CD4-positive, alpha-beta memory T cell (primary cell): ENCODE results near the gene MIEN1. TPM values are rescaled to one million over a fixed set of nuclear protein-coding genes. Genes with fewer than 3 reads are reported as not detected.

Experiments
- CTCF ChIA-PET: fragments of 350-600 bp; sonication (Branson Sonifier 250); formaldehyde crosslinking; loops from one replicate; lab custom pipeline; 2021; ENCODE audit warnings: inconsistent platforms; ENCODE audit not compliant: partially characterized antibody; lab: Charles Lee
- POLR2A ChIA-PET: fragments of 350-600 bp; sonication (Branson Sonifier 250); formaldehyde crosslinking; loops from one replicate; lab custom pipeline; 2021; ENCODE audit not compliant: partially characterized antibody; lab: Charles Lee
- DNase-seq, 5 donors: peaks; one replicate each; pipeline versions ENCODE4 v3.0.0 to v3.0.0-alpha.2; 2020 to 2022; ENCODE audit warnings: mixed read lengths in 1 of 5
- H3K27ac ChIP-seq: one replicate; pipeline ENCODE4 v1.7.0; 2013; ENCODE audit warnings: low read depth, low read length
- H3K27me3 ChIP-seq: 2 replicates; pipeline ENCODE4 v1.7.0; 2013; ENCODE audit warnings: mild to moderate bottlenecking, low read length, moderate library complexity; ENCODE audit not compliant: insufficient read depth
- H3K36me3 ChIP-seq: 2 replicates; pipeline ENCODE4 v1.7.0; 2013; ENCODE audit warnings: mild to moderate bottlenecking, low read length, moderate library complexity; ENCODE audit not compliant: insufficient read depth
- H3K4me1 ChIP-seq: 2 replicates; pipeline ENCODE4 v1.7.0; 2013; ENCODE audit warnings: mild to moderate bottlenecking, low read length, moderate library complexity; ENCODE audit not compliant: insufficient read depth
- H3K4me3 ChIP-seq, 2 donors: one replicate each; pipeline ENCODE4 v1.7.0; 2013; ENCODE audit warnings: low read length in 2 of 2, mild to moderate bottlenecking in 1 of 2
- H3K9me3 ChIP-seq, 2 donors: one replicate each; pipeline ENCODE4 v1.7.0; 2013; ENCODE audit warnings: low read length in 2 of 2, control low read depth in 1 of 2; ENCODE audit not compliant: control insufficient read depth in 1 of 2
- H3K27ac Mint-ChIP-seq, 7 donors: one replicate each; pipeline ENCODE4 v1.8.0; 2020 to 2021; ENCODE audit warnings: mixed read lengths in 7 of 7, mild to moderate bottlenecking in 6 of 7, inconsistent platforms in 3 of 7, moderate library complexity in 3 of 7
- H3K27me3 Mint-ChIP-seq, 2 donors: one replicate each; pipeline ENCODE4 v1.8.0; 2020 to 2021; ENCODE audit warnings: mixed read lengths in 2 of 2
- H3K36me3 Mint-ChIP-seq, 2 donors: one replicate each; pipeline ENCODE4 v1.8.0; 2020 to 2021; ENCODE audit warnings: mixed read lengths in 2 of 2, inconsistent platforms in 1 of 2, mild to moderate bottlenecking in 1 of 2
- H3K4me1 Mint-ChIP-seq, 4 donors: one replicate each; pipeline ENCODE4 v1.8.0; 2020 to 2021; ENCODE audit warnings: mixed read lengths in 4 of 4, mild to moderate bottlenecking in 1 of 4
- H3K4me3 Mint-ChIP-seq, 8 donors: one replicate each; pipeline ENCODE4 v1.8.0; 2020 to 2021; ENCODE audit warnings: mixed read lengths in 8 of 8, mild to moderate bottlenecking in 7 of 8, moderate library complexity in 6 of 8, inconsistent platforms in 3 of 8
- H3K9me3 Mint-ChIP-seq, 8 donors: one replicate each; pipeline ENCODE4 v1.8.0; 2020 to 2021; ENCODE audit warnings: mixed read lengths in 8 of 8, mild to moderate bottlenecking in 5 of 8, inconsistent platforms in 3 of 8, moderate library complexity in 1 of 8
- intact Hi-C: fragments of 100-400 bp; cut with micrococcal nuclease; formaldehyde crosslinking; loops from one replicate; pipeline ENCODE4 v1.15.1; 2023
- polyA plus RNA-seq, 2 donors: library from polyadenylated mRNA; unstranded; fragments of 300-500 nt; fragmentation: Illumina TruSeq; gene quantifications; one replicate each; pipeline ENCODE4 v1.2.3, GENCODE V29; 2021
- total RNA-seq, 2 experiments: library from RNA; stranded (reverse); gene quantifications; one replicate each; pipeline ENCODE4 v1.2.3, GENCODE V29; 2021

Gene MIEN1
- total and polyA plus RNA-seq, 4 experiments from 2014 or later: 35.8 to 96.6 (median 63.3) TPM

DNA sequence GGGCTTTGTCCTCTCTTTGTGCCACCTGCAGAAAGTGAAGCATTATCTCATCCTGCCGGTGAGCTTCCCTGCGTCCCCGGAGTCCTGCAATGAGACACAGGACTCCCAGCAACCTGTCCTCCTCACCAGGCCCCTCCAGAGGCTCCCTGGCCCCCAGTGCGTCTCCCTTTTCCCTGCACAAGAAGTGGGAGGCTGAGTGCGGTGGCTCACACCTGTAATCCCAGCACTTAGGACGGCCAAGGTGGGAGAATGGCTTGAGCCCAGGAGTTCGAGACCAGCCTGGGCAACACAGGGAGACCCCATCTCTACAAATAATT lies 15.8 kb upstream of the MIEN1 start:
- POLR2A ChIA-PET: no interaction called here
- no peak overlapping the region for H3K4me3 ChIP-seq
- no peaks in the 10 kb centered on the region for H3K4me1 ChIP-seq
- CTCF ChIA-PET: interaction anchor here (2.1 kb wide), 1 partner anchor 15 kb away, joined by 7 read pairs; the partner anchor contains the start of gene MIEN1
- peaks cover 0 to 2% of the 10 kb centered on the region in 2 donors for H3K27me3 Mint-ChIP-seq
- DNase-seq: no peak
- no peaks in the 10 kb centered on the region for H3K36me3 ChIP-seq
- no peak overlapping the region for H3K4me3 Mint-ChIP-seq
- H3K9me3 Mint-ChIP-seq: peaks cover 0 to 3% (median 0%) of the 10 kb centered on the region in 8 donors
- H3K27ac ChIP-seq: no peak overlapping the region
- no peaks in the 10 kb centered on the region for H3K4me1 Mint-ChIP-seq
- no peaks in the 10 kb centered on the region for H3K9me3 ChIP-seq
- intact Hi-C loops: no loop called here
- no peak overlapping the region for H3K27ac Mint-ChIP-seq
- no peaks in the 10 kb centered on the region for H3K36me3 Mint-ChIP-seq
- H3K27me3 ChIP-seq: no peaks in the 10 kb centered on the region

- Mint-ChIP-seq H3K4me3 (no peak overlapping the region), H3K9me3 (peaks cover 0 to 3% (median 0%) of the 10 kb centered on the region in 8 donors), H3K27me3 (peaks cover 2 to 4% of the 10 kb centered on the region in 2 donors), H3K27ac (peak overlapping the region in 1 of 7 donors; percentile 75), H3K4me1 (no peaks in the 10 kb centered on the region), H3K36me3 (no peaks in the 10 kb centered on the region)
- no peak for DNase-seq
- CTCF ChIA-PET: interaction anchor here (2.1 kb wide), 1 partner anchor 15 kb away, joined by 7 read pairs; the partner anchor contains the start of gene MIEN1
- H3K27ac ChIP-seq: no peak overlapping the region
- intact Hi-C loops: no loop called here
- no peak overlapping the region for H3K4me3 ChIP-seq
- H3K27me3 ChIP-seq: no peaks in the 10 kb centered on the region
- no peaks in the 10 kb centered on the region for H3K9me3 ChIP-seq
- no peaks in the 10 kb centered on the region for H3K36me3 ChIP-seq
- no peaks in the 10 kb centered on the region for H3K4me1 ChIP-seq
- POLR2A ChIA-PET: no interaction called here
These were observed 15.2 kb upstream of the MIEN1 start for GRCh38 chr17:39745335-39746144.

DNA sequence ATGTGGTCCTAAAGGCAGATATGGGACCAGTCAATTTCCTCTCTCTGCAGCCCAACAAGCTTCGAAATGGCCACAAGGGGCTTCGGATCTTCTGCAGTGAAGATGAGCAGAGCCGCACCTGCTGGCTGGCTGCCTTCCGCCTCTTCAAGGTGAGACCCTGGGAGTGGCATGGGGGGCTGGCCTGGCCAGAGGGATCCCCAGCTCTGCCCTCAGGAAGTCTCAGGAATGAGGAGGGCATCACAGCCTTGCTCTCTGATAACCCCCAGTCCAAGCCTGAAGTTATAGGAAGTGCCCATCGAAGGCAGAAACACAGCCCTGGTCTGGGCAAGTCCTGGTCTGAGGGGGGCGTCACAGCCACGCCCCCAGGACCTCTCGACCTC lies 14.5 kb upstream of the MIEN1 start:
- Mint-ChIP-seq H3K36me3 (no peaks in the 10 kb centered on the region), H3K9me3 (peaks cover 0 to 3% (median 0%) of the 10 kb centered on the region in 8 donors)
- no peak overlapping the region for H3K4me3 ChIP-seq

DNA sequence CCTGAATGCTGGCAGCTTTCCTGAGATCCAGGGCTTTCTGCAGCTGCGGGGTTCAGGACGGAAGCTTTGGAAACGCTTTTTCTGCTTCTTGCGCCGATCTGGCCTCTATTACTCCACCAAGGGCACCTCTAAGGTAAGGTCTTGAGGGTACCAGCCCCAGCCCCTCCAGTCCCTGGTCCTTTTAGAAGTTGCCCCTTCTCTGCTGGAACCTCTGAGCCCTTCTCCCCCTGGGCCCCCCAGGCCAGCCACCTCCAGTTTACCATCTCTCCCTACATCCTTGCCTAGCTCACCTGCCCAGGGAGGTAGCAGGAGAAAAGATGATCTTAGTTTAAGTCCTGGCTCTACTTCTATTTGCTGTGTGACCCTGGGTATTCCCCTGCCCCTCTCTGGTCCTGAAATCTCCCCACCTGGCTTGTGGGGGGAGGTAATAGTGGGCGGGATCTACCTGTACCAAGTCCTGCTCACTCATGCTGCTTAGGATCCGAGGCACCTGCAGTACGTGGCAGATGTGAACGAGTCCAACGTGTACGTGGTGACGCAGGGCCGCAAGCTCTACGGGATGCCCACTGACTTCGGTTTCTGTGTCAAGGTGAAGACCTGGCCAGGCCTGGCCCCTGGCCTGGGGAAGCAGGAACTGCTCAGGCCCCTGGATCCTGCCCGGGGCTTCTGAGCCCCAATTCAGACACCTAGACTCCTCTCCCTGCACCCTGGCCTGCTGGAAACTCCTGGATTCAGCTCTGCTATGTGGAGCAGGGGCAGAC lies 13.9 kb upstream of the MIEN1 start:
- no peak overlapping the region for H3K27ac ChIP-seq
- DNase-seq: no peak
- no peaks in the 10 kb centered on the region for H3K36me3 Mint-ChIP-seq
- H3K36me3 ChIP-seq: no peaks in the 10 kb centered on the region
- no peak overlapping the region for H3K4me3 Mint-ChIP-seq
- CTCF ChIA-PET: interaction anchor here (1.1 to 1.4 kb wide), 2 partner anchors 19 to 121 kb away, joined by 3 to 4 read pairs; no protein-coding TSS in a partner anchor
- H3K4me1 Mint-ChIP-seq: peaks cover 0 to 5% (median under 1%) of the 10 kb centered on the region in 4 donors
- POLR2A ChIA-PET: interaction anchor here (1.0 kb wide), 1 partner anchor 9 kb away, joined by 3 read pairs; no protein-coding TSS in a partner anchor
- H3K27me3 ChIP-seq: no peaks in the 10 kb centered on the region
- peaks cover 2 to 9% of the 10 kb centered on the region in 2 donors for H3K27me3 Mint-ChIP-seq
- no peaks in the 10 kb centered on the region for H3K9me3 ChIP-seq
- intact Hi-C loops: no loop called here
- H3K27ac Mint-ChIP-seq: no peak overlapping the region
- H3K9me3 Mint-ChIP-seq: peaks cover 0 to 3% (median 0%) of the 10 kb centered on the region in 8 donors
- H3K4me3 ChIP-seq: no peak overlapping the region
- H3K4me1 ChIP-seq: no peaks in the 10 kb centered on the region

More for the DNA sequence above, 14.5 kb upstream of the MIEN1 start:
- Histone ChIP-seq H3K36me3 (no peaks in the 10 kb centered on the region), H3K4me1 (no peaks in the 10 kb centered on the region), H3K9me3 (no peaks in the 10 kb centered on the region), H3K27me3 (no peaks in the 10 kb centered on the region), H3K27ac (no peak overlapping the region)
- DNase-seq: no peak
- Mint-ChIP-seq H3K27me3 (peaks cover 2 to 8% of the 10 kb centered on the region in 2 donors), H3K27ac (no peak overlapping the region), H3K4me1 (peaks cover 0 to 4% (median 0%) of the 10 kb centered on the region in 4 donors), H3K4me3 (no peak overlapping the region)
- ChIA-PET CTCF (interaction anchor here (1.1 kb wide), 1 partner anchor 121 kb away, joined by 3 read pairs; no protein-coding TSS in a partner anchor), POLR2A (interaction anchor here (1.0 kb wide), 1 partner anchor 9 kb away, joined by 3 read pairs; no protein-coding TSS in a partner anchor)
- intact Hi-C loops: no loop called here

GRCh38 chr17:39742856-39743436 lies 12.6 kb upstream of the MIEN1 start:
- no peaks in the 10 kb centered on the region for H3K27me3 ChIP-seq
- peaks cover 0 to 3% (median 0%) of the 10 kb centered on the region in 8 donors for H3K9me3 Mint-ChIP-seq
- H3K27ac ChIP-seq: no peak overlapping the region
- no peaks in the 10 kb centered on the region for H3K9me3 ChIP-seq
- peaks cover 8% of the 10 kb centered on the region for H3K4me1 ChIP-seq
- no peaks in the 10 kb centered on the region for H3K36me3 Mint-ChIP-seq
- no peak for DNase-seq
- H3K27me3 Mint-ChIP-seq: peaks cover 6 to 15% of the 10 kb centered on the region in 2 donors
- POLR2A ChIA-PET: interaction anchor here (0.6 kb wide), 1 partner anchor 37 kb away, joined by 3 read pairs; no protein-coding TSS in a partner anchor
- H3K36me3 ChIP-seq: no peaks in the 10 kb centered on the region
- CTCF ChIA-PET: interaction anchor here (1.3 to 1.4 kb wide), 2 partner anchors 13 to 17 kb away, joined by 3 to 4 read pairs; partner anchors contain the start of gene MIEN1
- no peak overlapping the region for H3K27ac Mint-ChIP-seq
- peaks cover 4 to 11% (median 7%) of the 10 kb centered on the region in 4 donors for H3K4me1 Mint-ChIP-seq
- intact Hi-C loops: no loop called here
- H3K4me3 ChIP-seq: no peak overlapping the region
- no peak overlapping the region for H3K4me3 Mint-ChIP-seq

DNA sequence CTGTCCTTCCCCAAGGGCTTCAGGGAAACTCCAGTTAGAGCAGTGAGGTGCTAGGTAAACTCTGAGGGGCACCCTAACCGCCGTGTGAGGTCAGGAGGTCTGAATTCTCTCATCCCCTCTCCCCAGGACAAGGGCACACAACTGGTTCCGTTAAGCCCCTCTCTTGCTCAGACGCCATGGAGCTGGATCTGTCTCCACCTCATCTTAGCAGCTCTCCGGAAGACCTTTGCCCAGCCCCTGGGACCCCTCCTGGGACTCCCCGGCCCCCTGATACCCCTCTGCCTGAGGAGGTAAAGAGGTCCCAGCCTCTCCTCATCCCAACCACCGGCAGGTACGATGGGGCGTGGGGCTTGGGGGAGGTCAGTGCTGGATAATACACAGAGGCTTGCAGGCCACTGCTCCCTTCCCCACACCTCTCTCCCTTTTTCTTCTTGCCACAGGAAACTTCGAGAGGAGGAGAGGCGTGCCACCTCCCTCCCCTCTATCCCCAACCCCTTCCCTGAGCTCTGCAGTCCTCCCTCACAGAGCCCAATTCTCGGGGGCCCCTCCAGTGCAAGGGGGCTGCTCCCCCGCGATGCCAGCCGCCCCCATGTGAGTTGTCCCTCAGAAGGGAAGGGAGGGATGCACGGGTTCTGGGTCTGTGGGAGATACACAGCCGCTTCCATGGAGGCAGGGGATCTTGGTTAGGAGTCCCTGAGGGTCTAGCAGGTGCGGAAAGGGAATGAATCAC lies 12.0 kb upstream of the MIEN1 start:
- no peaks in the 10 kb centered on the region for H3K27me3 ChIP-seq
- no peaks in the 10 kb centered on the region for H3K9me3 ChIP-seq
- CTCF ChIA-PET: interaction anchor here (1.3 kb wide), 1 partner anchor 12 kb away, joined by 3 read pairs; the partner anchor contains the start of gene MIEN1
- H3K36me3 Mint-ChIP-seq: no peaks in the 10 kb centered on the region
- peaks cover 4 to 11% (median 7%) of the 10 kb centered on the region in 4 donors for H3K4me1 Mint-ChIP-seq
- H3K27me3 Mint-ChIP-seq: peaks cover 6 to 15% of the 10 kb centered on the region in 2 donors
- no peak for DNase-seq
- intact Hi-C loops: no loop called here
- peaks cover 8% of the 10 kb centered on the region for H3K4me1 ChIP-seq
- peaks cover 0 to 2% (median 0%) of the 10 kb centered on the region in 8 donors for H3K9me3 Mint-ChIP-seq
- no peak overlapping the region for H3K27ac ChIP-seq
- H3K36me3 ChIP-seq: no peaks in the 10 kb centered on the region
- H3K4me3 ChIP-seq: no peak overlapping the region
- POLR2A ChIA-PET: no interaction called here
- H3K27ac Mint-ChIP-seq: peak overlapping the region in 1 of 7 donors; percentile 19
- H3K4me3 Mint-ChIP-seq: no peak overlapping the region
